H1 (cell line): Measurements from ENCODE around the gene MOCS3. TPM values are rescaled to one million over a fixed set of nuclear protein-coding genes. Genes with fewer than 3 reads are reported as not detected.

Source experiments
- CTCF ChIA-PET: fragments of 300-600 bp; sonication (Branson Sonifier 250); formaldehyde crosslinking; loops from one replicate; lab custom pipeline; 2021; ENCODE audit not compliant: partially characterized antibody; lab: Charles Lee
- POLR2A ChIA-PET: fragments of 300-600 bp; sonication (Branson Sonifier 250); formaldehyde crosslinking; loops from one replicate; lab custom pipeline; 2021; ENCODE audit warnings: inconsistent platforms; ENCODE audit not compliant: partially characterized antibody; lab: Charles Lee
- DNase-seq, 2 experiments: peaks; one replicate each; pipeline versions ENCODE4 v3.0.0 to v3.0.0-alpha.2; 2010 to 2022; ENCODE audit warnings: low spot score in 2 of 2, low read depth in 1 of 2, mixed read lengths in 1 of 2
- FAIRE-seq: peaks from 2 replicates; lab custom pipeline; 2011; peaks lifted over from hg19 to GRCh38; lab: Jason Lieb, UNC
- H2AFZ ChIP-seq: 2 replicates; pipeline ENCODE4 v1.8.1; 2012; ENCODE audit warnings: low read length, inconsistent platforms
- H2AK5ac ChIP-seq: 2 replicates; pipeline ENCODE4 v1.6.1; 2013; ENCODE audit warnings: low read depth, low read length
- H2BK120ac ChIP-seq: replicated peaks from 2 replicates; pipeline ENCODE3; 2013; ENCODE audit warnings: low read depth, low read length, inconsistent platforms
- H2BK12ac ChIP-seq: 2 replicates; pipeline ENCODE4 v1.6.1; 2013; ENCODE audit warnings: low read depth, low read length
- H2BK15ac ChIP-seq: 2 replicates; pipeline ENCODE4 v1.6.1; 2013; ENCODE audit warnings: low read length
- H2BK20ac ChIP-seq: 2 replicates; pipeline ENCODE4 v1.6.1; 2013; ENCODE audit warnings: low read length
- H2BK5ac ChIP-seq: 2 replicates; pipeline ENCODE4 v1.6.1; 2013; ENCODE audit warnings: low read depth, low read length
- H3K14ac ChIP-seq: 2 replicates; pipeline ENCODE4 v1.6.1; 2013; ENCODE audit warnings: inconsistent platforms; ENCODE audit not compliant: insufficient read length
- H3K18ac ChIP-seq: 2 replicates; pipeline ENCODE4 v1.6.1; 2013; ENCODE audit warnings: low read length; ENCODE audit errors: extremely low read depth
- H3K23ac ChIP-seq: 2 replicates; pipeline ENCODE4 v1.6.1; 2013; ENCODE audit warnings: inconsistent platforms; ENCODE audit not compliant: insufficient read length
- H3K23me2 ChIP-seq: 2 replicates; pipeline ENCODE4 v1.6.1; 2013; ENCODE audit warnings: low read depth, low read length
- H3K27ac ChIP-seq: 2 replicates; pipeline ENCODE4 v1.6.1; 2011; ENCODE audit warnings: low read depth, low read length, inconsistent platforms
- H3K27me3 ChIP-seq, 4 experiments: replicated peaks in 1 of 4; 1 replicate in 1 of 4; 2 replicates in 3 of 4; pipeline versions ENCODE4 v1.6.1 to v1.8.1; 2011 to 2013; ENCODE audit warnings: low read length in 3 of 4, mild to moderate bottlenecking in 3 of 4, inconsistent platforms in 2 of 4, mixed read lengths in 2 of 4, moderate library complexity in 1 of 4; ENCODE audit not compliant: control insufficient read depth in 3 of 4, insufficient read depth in 3 of 4; ENCODE audit errors: extremely low read depth in 1 of 4
- H3K36me3 ChIP-seq, 4 experiments: 2 replicates each; pipeline versions ENCODE4 v1.6.1 to v1.8.1; 2011 to 2013; ENCODE audit warnings: mild to moderate bottlenecking in 4 of 4, low read length in 3 of 4, moderate library complexity in 2 of 4, control low read depth in 1 of 4, inconsistent platforms in 1 of 4; ENCODE audit not compliant: insufficient read depth in 4 of 4, control insufficient read depth in 2 of 4
- H3K4ac ChIP-seq: replicated peaks from 2 replicates; pipeline ENCODE3; 2013; ENCODE audit warnings: low read length, low read depth, mixed read lengths, inconsistent platforms; ENCODE audit not compliant: insufficient read length
- H3K4me1 ChIP-seq, 4 experiments: replicated peaks in 1 of 4; 1 replicate in 1 of 4; 2 replicates in 3 of 4; pipeline versions ENCODE4 v1.6.1 to v1.8.1; 2011 to 2013; ENCODE audit warnings: low read length in 3 of 4, inconsistent platforms in 2 of 4, mixed read lengths in 1 of 4; ENCODE audit not compliant: insufficient read depth in 4 of 4, control insufficient read depth in 3 of 4
- H3K4me2 ChIP-seq, 2 experiments: 2 replicates each; pipeline versions ENCODE4 v1.6.1 to v1.8.1; 2011 to 2013; ENCODE audit warnings: low read depth in 2 of 2, low read length in 2 of 2, control low read depth in 1 of 2, inconsistent platforms in 1 of 2, mild to moderate bottlenecking in 1 of 2; ENCODE audit not compliant: insufficient read depth in 1 of 2
- H3K4me3 ChIP-seq, 4 experiments: fragments of 200-600, 300-600 bp in 1 of 4; sonication (generic), shearing (Covaris generic), sonication (Bioruptor Twin) in 1 of 4; 2 replicates each; pipeline versions ENCODE4 v1.5.1 to v1.8.1; 2011 to 2016; ENCODE audit warnings: low read length in 4 of 4, low read depth in 3 of 4, control low read depth in 2 of 4, inconsistent platforms in 2 of 4, mild to moderate bottlenecking in 2 of 4, mixed read lengths in 1 of 4, moderate library complexity in 1 of 4; ENCODE audit not compliant: insufficient read depth in 2 of 4; ENCODE audit errors: extremely low read depth in 1 of 4
- H3K56ac ChIP-seq: replicated peaks from 2 replicates; pipeline ENCODE3; 2013; ENCODE audit warnings: low read depth, mild to moderate bottlenecking, mixed read lengths, low read length, inconsistent platforms; ENCODE audit not compliant: insufficient read length
- H3K79me1 ChIP-seq: 2 replicates; pipeline ENCODE4 v1.6.1; 2013; ENCODE audit warnings: low read depth, low read length, control low read depth
- H3K79me2 ChIP-seq, 2 experiments: 2 replicates each; pipeline versions ENCODE4 v1.6.1 to v1.8.1; 2012 to 2013; ENCODE audit warnings: low read length in 2 of 2, mild to moderate bottlenecking in 2 of 2, inconsistent platforms in 1 of 2; ENCODE audit not compliant: insufficient read depth in 2 of 2, control insufficient read depth in 1 of 2
- H3K9ac ChIP-seq, 4 experiments: replicated peaks in 1 of 4; 1 replicate in 1 of 4; 2 replicates in 3 of 4; pipeline versions ENCODE4 v1.6.1 to v1.8.1; 2011 to 2013; ENCODE audit warnings: low read depth in 3 of 4, low read length in 3 of 4, control low read depth in 2 of 4, mild to moderate bottlenecking in 2 of 4, moderate library complexity in 2 of 4, inconsistent platforms in 1 of 4; ENCODE audit errors: extremely low read depth in 1 of 4
- H3K9me3 ChIP-seq, 2 experiments: 2 replicates each; pipeline versions ENCODE4 v1.6.1 to v1.8.1; 2012 to 2013; ENCODE audit warnings: mild to moderate bottlenecking in 2 of 2, moderate library complexity in 2 of 2, control low read depth in 1 of 2, inconsistent platforms in 1 of 2, low read depth in 1 of 2, low read length in 1 of 2, mixed read lengths in 1 of 2; ENCODE audit not compliant: insufficient read depth in 2 of 2
- H4K20me1 ChIP-seq, 2 experiments: replicated peaks in 1 of 2; 2 replicates each; pipeline versions ENCODE3 to v1.8.1; 2011 to 2013; ENCODE audit warnings: inconsistent platforms in 2 of 2, low read length in 2 of 2, mild to moderate bottlenecking in 1 of 2; ENCODE audit not compliant: insufficient read depth in 2 of 2, control insufficient read depth in 1 of 2
- H4K5ac ChIP-seq: 2 replicates; pipeline ENCODE4 v1.6.1; 2013; ENCODE audit warnings: low read length, low read depth, mixed read lengths, inconsistent platforms; ENCODE audit not compliant: insufficient read length
- H4K8ac ChIP-seq: 2 replicates; pipeline ENCODE4 v1.8.0; 2013; ENCODE audit warnings: mild to moderate bottlenecking, moderate library complexity, low read length, inconsistent platforms; ENCODE audit not compliant: insufficient read depth; ENCODE audit errors: extremely low read depth
- H4K91ac ChIP-seq: replicated peaks from 2 replicates; pipeline ENCODE3; 2013; ENCODE audit warnings: low read length, mixed read lengths, inconsistent platforms; ENCODE audit not compliant: insufficient read length
- EZH2 ChIP-seq: fragments of 200-600 bp; sonication (generic); IDR thresholded peaks from 2 replicates; pipeline ENCODE4 v1.7.1; 2012; ENCODE audit warnings: low read depth, mild to moderate bottlenecking, moderate library complexity, low read length, inconsistent platforms; ENCODE audit not compliant: severe bottlenecking
- KDM4A ChIP-seq: IDR thresholded peaks from one replicate; pipeline ENCODE4 v1.7.1; 2012; ENCODE audit warnings: low read depth, mild to moderate bottlenecking, moderate library complexity, low read length, inconsistent platforms; ENCODE audit not compliant: severe bottlenecking
- PHF8 ChIP-seq: fragments of 200-600 bp; sonication (generic); conservative IDR thresholded peaks from 2 replicates; pipeline ENCODE4 v1.7.1; 2012; ENCODE audit warnings: low read depth, mild to moderate bottlenecking, inconsistent platforms, low read length, moderate library complexity
- TAF1 ChIP-seq: IDR thresholded peaks from 2 replicates; pipeline ENCODE4 v1.6.1; 2011; ENCODE audit warnings: mild to moderate bottlenecking, low read depth, low read length
- WGBS, 2 experiments: shearing (Covaris generic) in 1 of 2; methylation state at CpG; one replicate each; pipeline versions ENCODE4 v1.1.6 to v1.1.7; 2013 to 2015; ENCODE audit warnings: low lambda C conversion rate in 2 of 2, mixed read lengths in 2 of 2, inconsistent platforms in 1 of 2, low coverage in 1 of 2, missing lambda C conversion rate in 1 of 2; ENCODE audit not compliant: insufficient replicate concordance in 2 of 2, insufficient coverage in 1 of 2, insufficient read length in 1 of 2; ENCODE audit errors: extremely low coverage in 1 of 2, missing lambda C conversion rate in 1 of 2; 5-methylcytosine and 5-hydroxymethylcytosine counted together
- polyA plus RNA-seq, 7 experiments: library from polyadenylated mRNA; depleted of rRNA in 3 of 7; stranded (reverse) in 5 of 7; unstranded in 2 of 7; fragments of >200 nt in 5 of 7; fragments of 200-250 nt in 2 of 7; gene quantifications; 1 replicate in 5 of 7; 2 replicates in 1 of 7; 4 replicates in 1 of 7; pipeline versions ENCODE4 v1.2.1 to v1.2.3, GENCODE V29; 2011 to 2013; ENCODE audit warnings: missing spikeins in 2 of 7, mixed read lengths in 2 of 7
- total RNA-seq: library from RNA; stranded (reverse); fragmentation: NEBNext Ultra II Directional; extraction: Animal tissue kit (Norgen Biotek cat#: 25700); gene quantifications from 2 replicates; pipeline ENCODE4 v1.2.1, GENCODE V29; 2021
- TF ChIP-seq, protein P1 (sequence below), 3 experiments: IDR thresholded peaks; 1 replicate in 2 of 3; 2 replicates in 1 of 3; pipeline versions ENCODE4 v1.5.1 to v1.6.1; 2011; ENCODE audit warnings: low read length in 3 of 3, mild to moderate bottlenecking in 3 of 3, inconsistent platforms in 2 of 3, low read depth in 1 of 3, moderate library complexity in 1 of 3; ENCODE audit not compliant: insufficient read depth in 1 of 3; ENCODE audit errors: control extremely low read depth in 1 of 3
- TF ChIP-seq, protein P2 (sequence below): IDR thresholded peaks from 2 replicates; pipeline ENCODE4 v1.6.1; 2012; ENCODE audit warnings: low read length, inconsistent platforms

MOCS3 gene
- total and polyA plus RNA-seq, 2 of the 8 experiments (the other 6 are each of a cell fraction or from before 2014, with no cell fraction given), result 6.2 to 6.3 TPM

DNA sequence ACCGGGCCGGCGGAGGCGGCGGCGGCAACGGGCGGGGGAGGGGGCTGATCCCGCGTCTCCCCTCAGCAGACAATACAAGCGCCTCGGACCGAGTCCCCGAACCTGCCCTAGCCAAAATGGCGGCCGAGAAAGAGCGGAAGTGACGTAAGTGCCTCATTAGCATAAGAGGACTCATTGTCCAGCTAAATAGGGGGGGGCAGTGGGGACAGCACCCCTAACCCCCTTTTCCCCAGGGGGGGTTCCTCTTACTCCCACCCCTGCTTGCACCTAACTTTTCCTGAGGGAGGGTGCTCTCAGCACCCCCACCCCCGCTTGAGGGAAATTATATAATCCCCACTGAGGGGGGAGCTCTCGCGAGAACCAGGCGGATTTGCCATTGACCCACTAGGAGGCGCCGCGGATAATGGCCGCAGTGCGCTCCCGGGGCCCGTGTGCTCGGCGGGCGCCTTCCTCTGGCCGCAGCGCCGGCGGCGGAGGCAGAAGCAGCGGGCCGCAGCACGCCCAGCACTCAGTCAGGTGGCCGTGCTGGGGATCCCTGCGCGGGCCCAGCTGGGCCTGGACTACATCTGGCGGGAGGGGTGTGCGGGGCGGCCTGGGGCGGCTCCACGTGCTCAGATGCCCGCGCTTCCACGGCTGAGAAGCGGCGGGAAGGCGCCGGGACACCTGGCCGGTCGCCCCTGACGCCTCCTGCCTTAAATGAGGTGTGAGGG, 27.2 kb upstream of the MOCS3 start, which contains the start of gene ADNP:
Gene ADNP, minus strand, starts transcription at position 132 of the 710 bp plus-strand sequence. CDS start 27,441 bp downstream, outside the sequence.
- no peak within 1 kb of the TSS for H2BK15ac ChIP-seq
- no peaks in the 10 kb centered on the region for H3K79me1 ChIP-seq
- H2BK120ac ChIP-seq, result no peak within 1 kb of the TSS
- H3K4ac ChIP-seq, result peak within 1 kb of the TSS; percentile 96
- no peak within 1 kb of the TSS for H2BK20ac ChIP-seq
- H4K8ac ChIP-seq, result peak within 1 kb of the TSS; percentile 99; the same call in 1 of the 2 replicates
- H3K14ac ChIP-seq, result peak within 1 kb of the TSS; percentile 79
- peaks cover 4% of the 10 kb centered on the region; the same call in 1 of the 2 replicates for H3K23me2 ChIP-seq
- POLR2A ChIA-PET, result interaction anchor here (0.6 to 13.9 kb wide), 36 partner anchors 11 to 288 kb away, joined by 3 to 206 read pairs (median 4); partner anchors contain the start of genes BCAS4, DPM1 and MOCS3
- FAIRE-seq (no peak), DNase-seq (peak; percentile 83 to 90)
- no peak within 1 kb of the TSS for H2AFZ ChIP-seq
- H3K27me3 ChIP-seq, result no peaks in the 10 kb centered on the region
- no peak within 1 kb of the TSS for H2BK12ac ChIP-seq
- peak within 1 kb of the TSS; percentile 77 to 91 (median 84) for H3K4me3 ChIP-seq
- H4K5ac ChIP-seq, result peak within 1 kb of the TSS; percentile 94
- no peaks in the 10 kb centered on the region for H3K9me3 ChIP-seq
- H3K79me2 ChIP-seq, result peaks cover 24 to 40% of the 10 kb centered on the region in 2 experiments
- peak within 1 kb of the TSS; percentile 88 for H2BK5ac ChIP-seq
- H3K56ac ChIP-seq, result peak within 1 kb of the TSS; percentile 96
- H3K27ac ChIP-seq, result peak within 1 kb of the TSS; percentile 98
- H3K23ac ChIP-seq, result no peak within 1 kb of the TSS
- CTCF ChIA-PET, result interaction anchor here (0.8 to 1.4 kb wide), 8 partner anchors 11 to 141 kb away, joined by 3 to 9 read pairs (median 4); partner anchors contain the start of gene BCAS4
- H3K4me2 ChIP-seq, result peak within 1 kb of the TSS; percentile 51 to 81
- H3K36me3 ChIP-seq, result peaks cover 15 to 54% (median 28%) of the 10 kb centered on the region in 4 experiments; a peak in 7 of 8 replicates
- peaks cover 4 to 17% (median 9%) of the 10 kb centered on the region in 4 experiments; a peak in 6 of 7 replicates for H3K4me1 ChIP-seq
- peak within 1 kb of the TSS; percentile 83 for H4K91ac ChIP-seq
- H3K9ac ChIP-seq, result peak within 1 kb of the TSS; percentile 94 to 100 (median 97)
- 5% methylated on average over 48 of the region's 58 CpGs; no CpG with 5 or more reads in 1 of the 2 experiments for WGBS, 2 experiments
- peak within 1 kb of the TSS; percentile 4; the same call in 1 of the 2 replicates for H2AK5ac ChIP-seq
- H3K18ac ChIP-seq, result peak within 1 kb of the TSS; percentile 86
- H4K20me1 ChIP-seq, result peaks cover 11 to 21% of the 10 kb centered on the region in 2 experiments
- TF ChIP-seq EZH2 (no peak), TAF1 (peak; percentile 99), KDM4A (peak; percentile 74), PHF8 (peak; percentile 63; the same call in 1 of the 2 replicates)
- TF ChIP-seq, protein P1, sequence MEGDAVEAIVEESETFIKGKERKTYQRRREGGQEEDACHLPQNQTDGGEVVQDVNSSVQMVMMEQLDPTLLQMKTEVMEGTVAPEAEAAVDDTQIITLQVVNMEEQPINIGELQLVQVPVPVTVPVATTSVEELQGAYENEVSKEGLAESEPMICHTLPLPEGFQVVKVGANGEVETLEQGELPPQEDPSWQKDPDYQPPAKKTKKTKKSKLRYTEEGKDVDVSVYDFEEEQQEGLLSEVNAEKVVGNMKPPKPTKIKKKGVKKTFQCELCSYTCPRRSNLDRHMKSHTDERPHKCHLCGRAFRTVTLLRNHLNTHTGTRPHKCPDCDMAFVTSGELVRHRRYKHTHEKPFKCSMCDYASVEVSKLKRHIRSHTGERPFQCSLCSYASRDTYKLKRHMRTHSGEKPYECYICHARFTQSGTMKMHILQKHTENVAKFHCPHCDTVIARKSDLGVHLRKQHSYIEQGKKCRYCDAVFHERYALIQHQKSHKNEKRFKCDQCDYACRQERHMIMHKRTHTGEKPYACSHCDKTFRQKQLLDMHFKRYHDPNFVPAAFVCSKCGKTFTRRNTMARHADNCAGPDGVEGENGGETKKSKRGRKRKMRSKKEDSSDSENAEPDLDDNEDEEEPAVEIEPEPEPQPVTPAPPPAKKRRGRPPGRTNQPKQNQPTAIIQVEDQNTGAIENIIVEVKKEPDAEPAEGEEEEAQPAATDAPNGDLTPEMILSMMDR (IDR thresholded peaks at IDR 0.05; ENCODE audit: control extremely low read depth in 1 of 3, insufficient read depth in 1 of 3, low read depth in 1 of 3, low read length in 3 of 3), result peak; percentile 50 to 70 (median 64)
- TF ChIP-seq, protein P2, sequence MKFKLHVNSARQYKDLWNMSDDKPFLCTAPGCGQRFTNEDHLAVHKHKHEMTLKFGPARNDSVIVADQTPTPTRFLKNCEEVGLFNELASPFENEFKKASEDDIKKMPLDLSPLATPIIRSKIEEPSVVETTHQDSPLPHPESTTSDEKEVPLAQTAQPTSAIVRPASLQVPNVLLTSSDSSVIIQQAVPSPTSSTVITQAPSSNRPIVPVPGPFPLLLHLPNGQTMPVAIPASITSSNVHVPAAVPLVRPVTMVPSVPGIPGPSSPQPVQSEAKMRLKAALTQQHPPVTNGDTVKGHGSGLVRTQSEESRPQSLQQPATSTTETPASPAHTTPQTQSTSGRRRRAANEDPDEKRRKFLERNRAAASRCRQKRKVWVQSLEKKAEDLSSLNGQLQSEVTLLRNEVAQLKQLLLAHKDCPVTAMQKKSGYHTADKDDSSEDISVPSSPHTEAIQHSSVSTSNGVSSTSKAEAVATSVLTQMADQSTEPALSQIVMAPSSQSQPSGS, result peak; percentile 96
